ENCODE measurements around the gene DHRS7B.
A peak's percentile ranks its signal among the peaks of the same experiment; 100 is the strongest.
"Not testable (repeated sequence)": the region's sequence is repeated elsewhere in the genome, so short reads cannot be mapped to it uniquely, and the experiment has no call there.

The DHRS7B gene

GRCh38 chr17:21113049-21113690 lies 13.6 kb upstream of the DHRS7B start:
- no peak for DNase-seq

- DNase-seq, result no peak
Observed at GRCh38 chr17:21113716-21114115, 13.0 kb upstream of the DHRS7B start.

GRCh38 chr17:21114791-21115190 lies 12.0 kb upstream of the DHRS7B start:
- DNase-seq, result not testable (repeated sequence)

GRCh38 chr17:21119247-21119918 lies 7.4 kb upstream of the DHRS7B start:
- DNase-seq, result peak; percentile 75

GRCh38 chr17:21119919-21120249 lies 6.9 kb upstream of the DHRS7B start:
- DNase-seq, result no peak

GRCh38 chr17:21124086-21124485 lies 2.7 kb upstream of the DHRS7B start:
- DNase-seq, result no peak

GRCh38 chr17:21124517-21124916 lies 2.2 kb upstream of the DHRS7B start:
- DNase-seq, result not testable (repeated sequence)

- DNase-seq, result no peak
Observed at GRCh38 chr17:21125862-21126261, 902 bp upstream of the DHRS7B start.

- no peak for DNase-seq
Observed at GRCh38 chr17:21127509-21128077, 829 bp downstream of the DHRS7B start.

GRCh38 chr17:21129023-21129681 lies 2.4 kb downstream of the DHRS7B start:
- DNase-seq, result no peak

GRCh38 chr17:21131137-21131536 lies 4.4 kb downstream of the DHRS7B start:
- no peak for DNase-seq

GRCh38 chr17:21132428-21132827 lies 5.7 kb downstream of the DHRS7B start:
- DNase-seq, result no peak

- DNase-seq, result no peak
Observed at GRCh38 chr17:21134559-21134958, 7.8 kb downstream of the DHRS7B start.

GRCh38 chr17:21140911-21141310 lies 14.1 kb downstream of the DHRS7B start:
- DNase-seq, result no peak

- no peak for DNase-seq
Observed at GRCh38 chr17:21141331-21141730, 14.6 kb downstream of the DHRS7B start.

GRCh38 chr17:21142065-21142464 lies 15.3 kb downstream of the DHRS7B start:
- DNase-seq, result not testable (repeated sequence)

GRCh38 chr17:21143695-21144094 lies 16.9 kb downstream of the DHRS7B start:
- no peak for DNase-seq

GRCh38 chr17:21144299-21144698 lies 17.5 kb downstream of the DHRS7B start:
- not testable (repeated sequence) for DNase-seq

- DNase-seq, result no peak
Observed at GRCh38 chr17:21146362-21147015, 19.7 kb downstream of the DHRS7B start.

GRCh38 chr17:21149621-21150020 lies 22.9 kb downstream of the DHRS7B start:
- DNase-seq, result no peak

- DNase-seq, result no peak
Observed at GRCh38 chr17:21152731-21153130, 26.0 kb downstream of the DHRS7B start.

GRCh38 chr17:21157586-21158370 lies 31.0 kb downstream of the DHRS7B start:
- DNase-seq, result no peak

GRCh38 chr17:21160401-21160800 lies 33.6 kb downstream of the DHRS7B start:
- no peak for DNase-seq
